H1 (cell line): ENCODE measurements around the gene ST6GALNAC3. TPM values are rescaled to one million over a fixed set of nuclear protein-coding genes. Genes with fewer than 3 reads are reported as not detected.

Source experiments
- CTCF ChIA-PET: fragments of 300-600 bp; sonication (Branson Sonifier 250); formaldehyde crosslinking; loops from one replicate; lab custom pipeline; 2021; ENCODE audit not compliant: partially characterized antibody; lab: Charles Lee
- POLR2A ChIA-PET: fragments of 300-600 bp; sonication (Branson Sonifier 250); formaldehyde crosslinking; loops from one replicate; lab custom pipeline; 2021; ENCODE audit warnings: inconsistent platforms; ENCODE audit not compliant: partially characterized antibody; lab: Charles Lee
- DNase-seq, 2 experiments: peaks; one replicate each; pipeline versions ENCODE4 v3.0.0 to v3.0.0-alpha.2; 2010 to 2022; ENCODE audit warnings: low spot score in 2 of 2, low read depth in 1 of 2, mixed read lengths in 1 of 2
- FAIRE-seq: peaks from 2 replicates; lab custom pipeline; 2011; peaks lifted over from hg19 to GRCh38; lab: Jason Lieb, UNC
- H2AFZ ChIP-seq: 2 replicates; pipeline ENCODE4 v1.8.1; 2012; ENCODE audit warnings: low read length, inconsistent platforms
- H2AK5ac ChIP-seq: 2 replicates; pipeline ENCODE4 v1.6.1; 2013; ENCODE audit warnings: low read depth, low read length
- H2BK120ac ChIP-seq: replicated peaks from 2 replicates; pipeline ENCODE3; 2013; ENCODE audit warnings: low read depth, low read length, inconsistent platforms
- H2BK12ac ChIP-seq: 2 replicates; pipeline ENCODE4 v1.6.1; 2013; ENCODE audit warnings: low read depth, low read length
- H2BK15ac ChIP-seq: 2 replicates; pipeline ENCODE4 v1.6.1; 2013; ENCODE audit warnings: low read length
- H2BK20ac ChIP-seq: 2 replicates; pipeline ENCODE4 v1.6.1; 2013; ENCODE audit warnings: low read length
- H2BK5ac ChIP-seq: 2 replicates; pipeline ENCODE4 v1.6.1; 2013; ENCODE audit warnings: low read depth, low read length
- H3K14ac ChIP-seq: 2 replicates; pipeline ENCODE4 v1.6.1; 2013; ENCODE audit warnings: inconsistent platforms; ENCODE audit not compliant: insufficient read length
- H3K18ac ChIP-seq: 2 replicates; pipeline ENCODE4 v1.6.1; 2013; ENCODE audit warnings: low read length; ENCODE audit errors: extremely low read depth
- H3K23ac ChIP-seq: 2 replicates; pipeline ENCODE4 v1.6.1; 2013; ENCODE audit warnings: inconsistent platforms; ENCODE audit not compliant: insufficient read length
- H3K23me2 ChIP-seq: 2 replicates; pipeline ENCODE4 v1.6.1; 2013; ENCODE audit warnings: low read depth, low read length
- H3K27ac ChIP-seq: 2 replicates; pipeline ENCODE4 v1.6.1; 2011; ENCODE audit warnings: low read depth, low read length, inconsistent platforms
- H3K27me3 ChIP-seq, 4 experiments: replicated peaks in 1 of 4; 1 replicate in 1 of 4; 2 replicates in 3 of 4; pipeline versions ENCODE4 v1.6.1 to v1.8.1; 2011 to 2013; ENCODE audit warnings: low read length in 3 of 4, mild to moderate bottlenecking in 3 of 4, inconsistent platforms in 2 of 4, mixed read lengths in 2 of 4, moderate library complexity in 1 of 4; ENCODE audit not compliant: control insufficient read depth in 3 of 4, insufficient read depth in 3 of 4; ENCODE audit errors: extremely low read depth in 1 of 4
- H3K36me3 ChIP-seq, 4 experiments: 2 replicates each; pipeline versions ENCODE4 v1.6.1 to v1.8.1; 2011 to 2013; ENCODE audit warnings: mild to moderate bottlenecking in 4 of 4, low read length in 3 of 4, moderate library complexity in 2 of 4, control low read depth in 1 of 4, inconsistent platforms in 1 of 4; ENCODE audit not compliant: insufficient read depth in 4 of 4, control insufficient read depth in 2 of 4
- H3K4ac ChIP-seq: replicated peaks from 2 replicates; pipeline ENCODE3; 2013; ENCODE audit warnings: low read length, low read depth, mixed read lengths, inconsistent platforms; ENCODE audit not compliant: insufficient read length
- H3K4me1 ChIP-seq, 4 experiments: replicated peaks in 1 of 4; 1 replicate in 1 of 4; 2 replicates in 3 of 4; pipeline versions ENCODE4 v1.6.1 to v1.8.1; 2011 to 2013; ENCODE audit warnings: low read length in 3 of 4, inconsistent platforms in 2 of 4, mixed read lengths in 1 of 4; ENCODE audit not compliant: insufficient read depth in 4 of 4, control insufficient read depth in 3 of 4
- H3K4me2 ChIP-seq, 2 experiments: 2 replicates each; pipeline versions ENCODE4 v1.6.1 to v1.8.1; 2011 to 2013; ENCODE audit warnings: low read depth in 2 of 2, low read length in 2 of 2, control low read depth in 1 of 2, inconsistent platforms in 1 of 2, mild to moderate bottlenecking in 1 of 2; ENCODE audit not compliant: insufficient read depth in 1 of 2
- H3K4me3 ChIP-seq, 4 experiments: fragments of 200-600, 300-600 bp in 1 of 4; sonication (generic), shearing (Covaris generic), sonication (Bioruptor Twin) in 1 of 4; 2 replicates each; pipeline versions ENCODE4 v1.5.1 to v1.8.1; 2011 to 2016; ENCODE audit warnings: low read length in 4 of 4, low read depth in 3 of 4, control low read depth in 2 of 4, inconsistent platforms in 2 of 4, mild to moderate bottlenecking in 2 of 4, mixed read lengths in 1 of 4, moderate library complexity in 1 of 4; ENCODE audit not compliant: insufficient read depth in 2 of 4; ENCODE audit errors: extremely low read depth in 1 of 4
- H3K56ac ChIP-seq: replicated peaks from 2 replicates; pipeline ENCODE3; 2013; ENCODE audit warnings: low read depth, mild to moderate bottlenecking, mixed read lengths, low read length, inconsistent platforms; ENCODE audit not compliant: insufficient read length
- H3K79me1 ChIP-seq: 2 replicates; pipeline ENCODE4 v1.6.1; 2013; ENCODE audit warnings: low read depth, low read length, control low read depth
- H3K79me2 ChIP-seq, 2 experiments: 2 replicates each; pipeline versions ENCODE4 v1.6.1 to v1.8.1; 2012 to 2013; ENCODE audit warnings: low read length in 2 of 2, mild to moderate bottlenecking in 2 of 2, inconsistent platforms in 1 of 2; ENCODE audit not compliant: insufficient read depth in 2 of 2, control insufficient read depth in 1 of 2
- H3K9ac ChIP-seq, 4 experiments: replicated peaks in 1 of 4; 1 replicate in 1 of 4; 2 replicates in 3 of 4; pipeline versions ENCODE4 v1.6.1 to v1.8.1; 2011 to 2013; ENCODE audit warnings: low read depth in 3 of 4, low read length in 3 of 4, control low read depth in 2 of 4, mild to moderate bottlenecking in 2 of 4, moderate library complexity in 2 of 4, inconsistent platforms in 1 of 4; ENCODE audit errors: extremely low read depth in 1 of 4
- H3K9me3 ChIP-seq, 2 experiments: 2 replicates each; pipeline versions ENCODE4 v1.6.1 to v1.8.1; 2012 to 2013; ENCODE audit warnings: mild to moderate bottlenecking in 2 of 2, moderate library complexity in 2 of 2, control low read depth in 1 of 2, inconsistent platforms in 1 of 2, low read depth in 1 of 2, low read length in 1 of 2, mixed read lengths in 1 of 2; ENCODE audit not compliant: insufficient read depth in 2 of 2
- H4K20me1 ChIP-seq, 2 experiments: replicated peaks in 1 of 2; 2 replicates each; pipeline versions ENCODE3 to v1.8.1; 2011 to 2013; ENCODE audit warnings: inconsistent platforms in 2 of 2, low read length in 2 of 2, mild to moderate bottlenecking in 1 of 2; ENCODE audit not compliant: insufficient read depth in 2 of 2, control insufficient read depth in 1 of 2
- H4K5ac ChIP-seq: 2 replicates; pipeline ENCODE4 v1.6.1; 2013; ENCODE audit warnings: low read length, low read depth, mixed read lengths, inconsistent platforms; ENCODE audit not compliant: insufficient read length
- H4K8ac ChIP-seq: 2 replicates; pipeline ENCODE4 v1.8.0; 2013; ENCODE audit warnings: mild to moderate bottlenecking, moderate library complexity, low read length, inconsistent platforms; ENCODE audit not compliant: insufficient read depth; ENCODE audit errors: extremely low read depth
- H4K91ac ChIP-seq: replicated peaks from 2 replicates; pipeline ENCODE3; 2013; ENCODE audit warnings: low read length, mixed read lengths, inconsistent platforms; ENCODE audit not compliant: insufficient read length
- ASH2L ChIP-seq: fragments of 200-600, 300-600 bp; sonication (generic); IDR thresholded peaks from one replicate; pipeline ENCODE4 v1.7.1; 2017; ENCODE audit warnings: low read length
- BRCA1 ChIP-seq: IDR thresholded peaks from 2 replicates; pipeline ENCODE4 v1.6.1; 2012; ENCODE audit warnings: low read depth, low read length, improper control_type of control experiment
- CBX5 ChIP-seq: fragments of 300-800, 300-1000 bp; sonication (generic); IDR thresholded peaks from 2 replicates; pipeline ENCODE4 v1.7.1; 2016; ENCODE audit warnings: antibody characterized with exemption, low read length, low read depth
- CBX8 ChIP-seq: fragments of 300-800, 300-1000 bp; sonication (generic); IDR thresholded peaks from 2 replicates; pipeline ENCODE4 v1.7.1; 2016; ENCODE audit warnings: low read depth, low read length, borderline replicate concordance
- CHD1 ChIP-seq: IDR thresholded peaks from 2 replicates; pipeline ENCODE4 v1.6.1; 2012; ENCODE audit warnings: low read depth, low read length, improper control_type of control experiment
- EZH2 ChIP-seq: fragments of 200-600 bp; sonication (generic); IDR thresholded peaks from 2 replicates; pipeline ENCODE4 v1.7.1; 2012; ENCODE audit warnings: low read depth, mild to moderate bottlenecking, moderate library complexity, low read length, inconsistent platforms; ENCODE audit not compliant: severe bottlenecking
- JUND ChIP-seq: IDR thresholded peaks from 2 replicates; pipeline ENCODE4 v1.6.1; 2011; ENCODE audit warnings: mild to moderate bottlenecking, improper control_type of control experiment, low read length
- KDM4A ChIP-seq: IDR thresholded peaks from one replicate; pipeline ENCODE4 v1.7.1; 2012; ENCODE audit warnings: low read depth, mild to moderate bottlenecking, moderate library complexity, low read length, inconsistent platforms; ENCODE audit not compliant: severe bottlenecking
- KDM5A ChIP-seq: fragments of 200-600 bp; IDR thresholded peaks from 2 replicates; pipeline ENCODE4 v1.7.1; 2012; ENCODE audit warnings: mild to moderate bottlenecking, low read length, inconsistent platforms, mixed read lengths
- MAFK ChIP-seq: IDR thresholded peaks from 2 replicates; pipeline ENCODE4 v1.6.1; 2012; ENCODE audit warnings: low read depth, mild to moderate bottlenecking, improper control_type of control experiment, low read length
- POLR2AphosphoS5 ChIP-seq: IDR thresholded peaks from 2 replicates; pipeline ENCODE4 v1.6.1; 2011; ENCODE audit warnings: low read depth, low read length
- RFX5 ChIP-seq: IDR thresholded peaks from 2 replicates; pipeline ENCODE4 v1.6.1; 2011; ENCODE audit warnings: low read depth, low read length, improper control_type of control experiment, borderline replicate concordance
- RNF2 ChIP-seq: fragments of 200-900, 300-1000 bp; sonication (generic); IDR thresholded peaks from 2 replicates; pipeline ENCODE4 v1.7.1; 2016; ENCODE audit warnings: borderline replicate concordance, low read depth, mild to moderate bottlenecking, antibody characterized with exemption, low read length; ENCODE audit not compliant: poor library complexity, severe bottlenecking; ENCODE audit errors: missing control alignments
- SP1 ChIP-seq: IDR thresholded peaks from 2 replicates; pipeline ENCODE4 v1.6.1; 2011; ENCODE audit warnings: low read depth, low read length
- SUZ12 ChIP-seq: fragments of 200-600 bp; sonication (generic); IDR thresholded peaks from 2 replicates; pipeline ENCODE4 v1.6.1; 2012; ENCODE audit warnings: mild to moderate bottlenecking, inconsistent platforms, low read length, moderate library complexity, mixed read lengths
- TEAD4 ChIP-seq: IDR thresholded peaks from 2 replicates; pipeline ENCODE4 v1.6.1; 2012; ENCODE audit warnings: low read depth, low read length, inconsistent platforms, mixed read lengths
- WGBS, 2 experiments: shearing (Covaris generic) in 1 of 2; methylation state at CpG; one replicate each; pipeline versions ENCODE4 v1.1.6 to v1.1.7; 2013 to 2015; ENCODE audit warnings: low lambda C conversion rate in 2 of 2, mixed read lengths in 2 of 2, inconsistent platforms in 1 of 2, low coverage in 1 of 2, missing lambda C conversion rate in 1 of 2; ENCODE audit not compliant: insufficient replicate concordance in 2 of 2, insufficient coverage in 1 of 2, insufficient read length in 1 of 2; ENCODE audit errors: extremely low coverage in 1 of 2, missing lambda C conversion rate in 1 of 2; 5-methylcytosine and 5-hydroxymethylcytosine counted together
- polyA plus RNA-seq, 7 experiments: library from polyadenylated mRNA; depleted of rRNA in 3 of 7; stranded (reverse) in 5 of 7; unstranded in 2 of 7; fragments of >200 nt in 5 of 7; fragments of 200-250 nt in 2 of 7; gene quantifications; 1 replicate in 5 of 7; 2 replicates in 1 of 7; 4 replicates in 1 of 7; pipeline versions ENCODE4 v1.2.1 to v1.2.3, GENCODE V29; 2011 to 2013; ENCODE audit warnings: missing spikeins in 2 of 7, mixed read lengths in 2 of 7
- total RNA-seq: library from RNA; stranded (reverse); fragmentation: NEBNext Ultra II Directional; extraction: Animal tissue kit (Norgen Biotek cat#: 25700); gene quantifications from 2 replicates; pipeline ENCODE4 v1.2.1, GENCODE V29; 2021

The ST6GALNAC3 gene
- total and polyA plus RNA-seq, 2 of the 8 experiments (the other 6 are each of a cell fraction or from before 2014, with no cell fraction given), result 4.9 to 19.0 TPM

DNA sequence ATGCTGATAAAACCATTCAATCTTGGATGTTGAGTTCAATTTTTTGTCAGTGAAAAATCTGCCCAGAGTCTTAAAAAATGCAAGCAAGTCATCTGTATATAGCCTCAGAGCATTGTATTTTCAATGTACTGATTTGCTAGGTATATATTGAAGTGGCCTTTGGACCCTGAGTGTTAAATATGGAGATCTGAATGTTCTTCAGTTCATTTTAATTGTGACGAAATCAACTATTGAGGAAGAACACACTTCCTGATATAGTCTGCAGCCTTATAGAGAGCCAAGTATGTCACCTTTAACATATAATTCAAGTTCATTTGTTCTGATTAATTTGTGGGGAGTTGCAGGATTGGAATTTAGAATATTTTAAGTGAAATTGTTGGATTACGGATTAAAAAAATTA lies 128.1 kb downstream of the ST6GALNAC3 start:
- DNase-seq (no peak), FAIRE-seq (no peak)
- no peak overlapping the region for H2BK12ac ChIP-seq
- no peaks in the 10 kb centered on the region for H3K23me2 ChIP-seq
- H3K36me3 ChIP-seq, result no peaks in the 10 kb centered on the region
- H3K14ac ChIP-seq, result no peak overlapping the region
- no peak overlapping the region for H4K5ac ChIP-seq
- H2BK120ac ChIP-seq, result no peak overlapping the region
- no peak overlapping the region for H3K18ac ChIP-seq
- H3K79me2 ChIP-seq, result no peaks in the 10 kb centered on the region
- WGBS, 2 experiments, result 87 to 89% methylated on average over 1 to 2 of the region's 2 CpGs
- H3K27me3 ChIP-seq, result no peaks in the 10 kb centered on the region
- H3K79me1 ChIP-seq, result no peaks in the 10 kb centered on the region
- no peak overlapping the region for H3K23ac ChIP-seq
- H2BK5ac ChIP-seq, result no peak overlapping the region
- H3K9ac ChIP-seq, result no peak overlapping the region
- no peaks in the 10 kb centered on the region for H4K20me1 ChIP-seq
- H2AFZ ChIP-seq, result no peak overlapping the region
- no peak overlapping the region for H2BK15ac ChIP-seq
- H2AK5ac ChIP-seq, result no peak overlapping the region
- no peaks in the 10 kb centered on the region for H3K4me1 ChIP-seq
- H3K9me3 ChIP-seq, result peaks cover 0 to 5% of the 10 kb centered on the region in 2 experiments; a peak in 1 of 4 replicates
- H3K56ac ChIP-seq, result no peak overlapping the region
- H4K8ac ChIP-seq, result no peak overlapping the region
- ChIA-PET POLR2A (no interaction called here), CTCF (no interaction called here)
- H3K27ac ChIP-seq, result no peak overlapping the region
- no peak overlapping the region for H4K91ac ChIP-seq
- H3K4ac ChIP-seq, result no peak overlapping the region
- no peak overlapping the region for H3K4me3 ChIP-seq
- H3K4me2 ChIP-seq, result no peak overlapping the region
- H2BK20ac ChIP-seq, result no peak overlapping the region
- no peak for TF ChIP-seq JUND
- TF ChIP-seq MAFK, result no peak
- TF ChIP-seq KDM5A, result no peak
- no peak for TF ChIP-seq TEAD4
- no peak for TF ChIP-seq BRCA1
- no peak for TF ChIP-seq ASH2L
- no peak for TF ChIP-seq SP1
- no peak for TF ChIP-seq RFX5
- no peak for TF ChIP-seq POLR2AphosphoS5
- no peak for TF ChIP-seq CBX5
- TF ChIP-seq RNF2, result no peak
- TF ChIP-seq EZH2, result no peak
- no peak for TF ChIP-seq KDM4A
- no peak for TF ChIP-seq SUZ12
- TF ChIP-seq CHD1, result no peak
- TF ChIP-seq CBX8, result no peak
